SU-DHL-6 (cell line): ENCODE results near the gene GGPS1.
"Not testable (repeated sequence)": the region's sequence is repeated elsewhere in the genome, so short reads cannot be mapped to it uniquely, and the experiment has no call there.

Experiments used
- H2AFZ ChIP-seq: fragments of 200-600 bp; sonication (generic); 2 replicates; pipeline ENCODE4 v1.6.1; 2014; ENCODE audit warnings: low read depth, mild to moderate bottlenecking, moderate library complexity, mixed read lengths, antibody characterized with exemption, low read length; ENCODE audit not compliant: severe bottlenecking
- H3F3A ChIP-seq: fragments of 200-600 bp; shearing (Covaris generic); 2 replicates; pipeline ENCODE4 v1.6.0; 2016; ENCODE audit warnings: antibody characterized with exemption, mild to moderate bottlenecking; ENCODE audit not compliant: insufficient read depth
- H3K27ac ChIP-seq: fragments of 200-600 bp; sonication (generic); 2 replicates; pipeline ENCODE4 v1.5.1; 2016; ENCODE audit warnings: low read depth, mild to moderate bottlenecking, low read length, moderate library complexity, mixed read lengths
- H3K27me3 ChIP-seq: fragments of 200-600 bp; sonication (generic), shearing (Covaris generic); 2 replicates; pipeline ENCODE4 v1.6.0; 2014; ENCODE audit warnings: mild to moderate bottlenecking, low read length
- H3K36me3 ChIP-seq: fragments of 200-600 bp; sonication (generic); 2 replicates; pipeline ENCODE4 v1.6.1; 2014; ENCODE audit warnings: mild to moderate bottlenecking, low read length, mixed read lengths
- H3K4me2 ChIP-seq: fragments of 300-600, 200-600 bp; shearing (Covaris generic), sonication (generic); 2 replicates; pipeline ENCODE4 v1.6.0; 2014; ENCODE audit warnings: low read length, low read depth, mild to moderate bottlenecking; ENCODE audit not compliant: poor library complexity, severe bottlenecking
- H3K4me3 ChIP-seq: fragments of 200-600 bp; sonication (generic); 2 replicates; pipeline ENCODE4 v1.5.1; 2014; ENCODE audit warnings: antibody characterized with exemption, low read length, mild to moderate bottlenecking, mixed read lengths; ENCODE audit not compliant: insufficient read depth, poor library complexity, severe bottlenecking
- H3K79me2 ChIP-seq: fragments of 200-600 bp; sonication (generic); 2 replicates; pipeline ENCODE4 v1.6.1; 2014; ENCODE audit warnings: mild to moderate bottlenecking, low read length, moderate library complexity; ENCODE audit not compliant: insufficient read depth
- H3K9ac ChIP-seq: fragments of 200-600 bp; sonication (generic); 2 replicates; pipeline ENCODE4 v1.7.0; 2014; ENCODE audit warnings: mild to moderate bottlenecking, low read length
- H3K9me2 ChIP-seq: fragments of 200-600 bp; sonication (generic); replicated peaks from 2 replicates; pipeline ENCODE4 v1.6.1; 2014; ENCODE audit warnings: low read length; ENCODE audit not compliant: insufficient read depth
- H3K9me3 ChIP-seq: fragments of 200-600 bp; sonication (generic); 2 replicates; pipeline ENCODE4 v1.6.1; 2014; ENCODE audit warnings: low read length, mixed read lengths; ENCODE audit not compliant: insufficient read depth
- H4K20me1 ChIP-seq: fragments of 200-600 bp; sonication (generic); 2 replicates; pipeline ENCODE4 v1.6.1; 2014; ENCODE audit warnings: low read depth, mild to moderate bottlenecking, antibody characterized with exemption, low read length, moderate library complexity, mixed read lengths
- EZH2phosphoT487 ChIP-seq: fragments of 200-600 bp; sonication (generic), shearing (Covaris generic); conservative IDR thresholded peaks from 2 replicates; pipeline ENCODE4 v1.6.1; 2018; ENCODE audit warnings: mild to moderate bottlenecking, antibody characterized with exemption, low read length, moderate library complexity, mixed read lengths
- TF ChIP-seq, protein P1 (sequence below): fragments of 200-600 bp; sonication (generic); IDR thresholded peaks from one replicate; pipeline ENCODE4 v1.5.1; 2017; ENCODE audit warnings: antibody characterized with exemption, mild to moderate bottlenecking, low read length, moderate library complexity; ENCODE audit not compliant: insufficient read depth, poor library complexity, severe bottlenecking

Gene GGPS1

DNA sequence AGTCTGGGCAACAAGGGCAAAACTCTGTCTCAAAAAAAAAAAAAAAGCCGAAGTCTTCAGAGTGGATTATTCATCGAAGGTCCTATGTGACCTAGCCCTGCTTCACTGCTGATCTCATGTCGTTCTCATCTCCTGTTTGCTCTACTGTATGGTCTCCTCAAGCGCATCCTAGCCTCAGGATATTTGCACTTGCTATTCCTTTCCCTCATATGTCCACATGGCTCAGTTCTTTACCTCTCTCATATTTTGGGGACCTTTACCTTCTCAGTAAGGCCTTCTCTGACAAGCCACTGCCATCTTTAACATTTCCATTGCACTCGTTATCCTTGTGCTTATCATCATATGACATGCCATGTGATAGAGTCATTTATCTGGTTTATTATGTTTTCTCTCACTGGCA is 41.4 kb downstream of the GGPS1 start:
- H3K4me3 ChIP-seq = no peak overlapping the region
- H3K79me2 ChIP-seq = peaks cover 34% of the 10 kb centered on the region
- no peak overlapping the region for H3K4me2 ChIP-seq
- H3K36me3 ChIP-seq = no peaks in the 10 kb centered on the region
- no peaks in the 10 kb centered on the region for H3K27me3 ChIP-seq
- H3K9ac ChIP-seq = no peak overlapping the region
- no peaks in the 10 kb centered on the region for H3K9me3 ChIP-seq
- H2AFZ ChIP-seq = no peak overlapping the region
- no peaks in the 10 kb centered on the region for H3K9me2 ChIP-seq
- H3F3A ChIP-seq = no peaks in the 10 kb centered on the region
- no peaks in the 10 kb centered on the region for H4K20me1 ChIP-seq
- H3K27ac ChIP-seq = no peak overlapping the region
- TF ChIP-seq, protein P1, sequence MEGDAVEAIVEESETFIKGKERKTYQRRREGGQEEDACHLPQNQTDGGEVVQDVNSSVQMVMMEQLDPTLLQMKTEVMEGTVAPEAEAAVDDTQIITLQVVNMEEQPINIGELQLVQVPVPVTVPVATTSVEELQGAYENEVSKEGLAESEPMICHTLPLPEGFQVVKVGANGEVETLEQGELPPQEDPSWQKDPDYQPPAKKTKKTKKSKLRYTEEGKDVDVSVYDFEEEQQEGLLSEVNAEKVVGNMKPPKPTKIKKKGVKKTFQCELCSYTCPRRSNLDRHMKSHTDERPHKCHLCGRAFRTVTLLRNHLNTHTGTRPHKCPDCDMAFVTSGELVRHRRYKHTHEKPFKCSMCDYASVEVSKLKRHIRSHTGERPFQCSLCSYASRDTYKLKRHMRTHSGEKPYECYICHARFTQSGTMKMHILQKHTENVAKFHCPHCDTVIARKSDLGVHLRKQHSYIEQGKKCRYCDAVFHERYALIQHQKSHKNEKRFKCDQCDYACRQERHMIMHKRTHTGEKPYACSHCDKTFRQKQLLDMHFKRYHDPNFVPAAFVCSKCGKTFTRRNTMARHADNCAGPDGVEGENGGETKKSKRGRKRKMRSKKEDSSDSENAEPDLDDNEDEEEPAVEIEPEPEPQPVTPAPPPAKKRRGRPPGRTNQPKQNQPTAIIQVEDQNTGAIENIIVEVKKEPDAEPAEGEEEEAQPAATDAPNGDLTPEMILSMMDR = no peak
- TF ChIP-seq EZH2phosphoT487 = no peak

DNA sequence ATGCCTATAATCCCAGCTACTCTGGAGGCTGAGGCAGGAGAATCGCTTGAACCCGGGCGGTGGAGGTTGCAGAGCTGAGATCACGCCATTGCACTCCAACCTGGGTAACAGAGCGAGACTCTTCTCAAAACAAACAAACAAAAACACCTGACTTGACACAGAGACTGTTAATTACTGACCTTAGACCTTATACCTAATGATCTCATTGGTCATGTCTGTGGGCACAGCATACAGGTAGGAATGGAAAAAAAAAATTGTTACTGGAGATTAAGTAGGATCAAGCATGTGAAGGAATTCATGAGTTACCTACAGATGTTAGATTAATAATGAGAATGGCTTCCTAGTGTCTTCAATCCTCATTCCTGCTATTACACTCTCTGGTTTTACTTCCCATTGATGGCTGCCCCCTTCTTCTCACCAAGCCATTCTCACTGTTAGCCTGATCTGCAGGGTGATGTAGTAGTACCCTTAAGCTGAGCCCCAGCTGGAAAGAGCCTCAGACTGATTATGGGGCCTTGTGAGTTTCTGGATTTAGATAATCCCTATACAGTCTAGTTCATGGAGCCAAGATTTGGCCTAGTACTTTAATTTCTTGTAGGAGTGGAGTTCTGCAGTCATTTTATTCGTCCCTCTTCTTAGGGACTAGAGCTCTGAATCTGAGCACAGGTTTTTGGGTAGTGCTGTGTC is 47.7 kb downstream of the GGPS1 start:
- no peaks in the 10 kb centered on the region for H4K20me1 ChIP-seq
- H3K36me3 ChIP-seq = peaks cover 4% of the 10 kb centered on the region; the same call in 1 of the 2 replicates
- H3K79me2 ChIP-seq = peaks cover 16% of the 10 kb centered on the region
- H3K9me3 ChIP-seq = no peaks in the 10 kb centered on the region
- no peaks in the 10 kb centered on the region for H3K9me2 ChIP-seq
- no peaks in the 10 kb centered on the region; the same call in 1 of the 2 replicates for H3F3A ChIP-seq
- no peak for TF ChIP-seq EZH2phosphoT487
- TF ChIP-seq, protein P1 = no peak
- H3K4me3 ChIP-seq = no peak overlapping the region
- no peak overlapping the region for H2AFZ ChIP-seq
- no peak overlapping the region for H3K9ac ChIP-seq
- H3K27me3 ChIP-seq = no peaks in the 10 kb centered on the region
- H3K4me2 ChIP-seq = no peak overlapping the region
- no peak overlapping the region for H3K27ac ChIP-seq

DNA sequence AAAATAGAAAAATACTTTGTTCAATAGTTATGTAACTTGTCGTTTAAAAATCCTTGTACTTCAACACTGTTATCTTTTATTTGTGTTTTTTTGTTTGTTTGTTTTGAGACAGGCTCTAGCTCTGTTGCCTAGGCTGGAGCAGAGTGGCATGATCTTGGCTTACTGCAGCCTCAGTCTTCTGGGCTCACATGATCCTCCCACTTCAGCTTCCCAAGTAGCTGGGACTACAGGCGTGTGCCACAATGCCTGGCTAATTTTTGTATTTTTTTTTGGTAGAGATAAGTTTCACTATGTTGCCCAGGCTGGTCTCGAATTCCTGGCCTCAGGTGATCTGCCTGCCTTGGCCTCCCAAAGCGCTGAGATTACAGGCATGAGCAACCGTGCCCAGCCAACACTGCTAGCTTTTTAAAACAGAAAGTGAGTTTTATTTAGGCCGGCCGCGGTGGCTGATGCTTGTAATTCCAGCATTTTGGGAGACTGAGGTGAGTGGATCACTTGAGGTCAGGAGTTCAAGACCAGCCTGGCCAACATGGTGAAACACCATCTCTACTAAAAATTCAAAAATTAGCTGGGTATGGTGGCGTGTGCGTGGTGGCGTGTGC is 49.9 kb downstream of the GGPS1 start:
- H3K9me3 ChIP-seq, H3F3A ChIP-seq, H3K27me3 ChIP-seq, H3K27ac ChIP-seq, H4K20me1 ChIP-seq, H3K9me2 ChIP-seq, H3K9ac ChIP-seq, H3K36me3 ChIP-seq, H3K4me2 ChIP-seq, H2AFZ ChIP-seq, H3K4me3 ChIP-seq: not testable (repeated sequence)
- peaks cover 12% of the 10 kb centered on the region for H3K79me2 ChIP-seq

DNA sequence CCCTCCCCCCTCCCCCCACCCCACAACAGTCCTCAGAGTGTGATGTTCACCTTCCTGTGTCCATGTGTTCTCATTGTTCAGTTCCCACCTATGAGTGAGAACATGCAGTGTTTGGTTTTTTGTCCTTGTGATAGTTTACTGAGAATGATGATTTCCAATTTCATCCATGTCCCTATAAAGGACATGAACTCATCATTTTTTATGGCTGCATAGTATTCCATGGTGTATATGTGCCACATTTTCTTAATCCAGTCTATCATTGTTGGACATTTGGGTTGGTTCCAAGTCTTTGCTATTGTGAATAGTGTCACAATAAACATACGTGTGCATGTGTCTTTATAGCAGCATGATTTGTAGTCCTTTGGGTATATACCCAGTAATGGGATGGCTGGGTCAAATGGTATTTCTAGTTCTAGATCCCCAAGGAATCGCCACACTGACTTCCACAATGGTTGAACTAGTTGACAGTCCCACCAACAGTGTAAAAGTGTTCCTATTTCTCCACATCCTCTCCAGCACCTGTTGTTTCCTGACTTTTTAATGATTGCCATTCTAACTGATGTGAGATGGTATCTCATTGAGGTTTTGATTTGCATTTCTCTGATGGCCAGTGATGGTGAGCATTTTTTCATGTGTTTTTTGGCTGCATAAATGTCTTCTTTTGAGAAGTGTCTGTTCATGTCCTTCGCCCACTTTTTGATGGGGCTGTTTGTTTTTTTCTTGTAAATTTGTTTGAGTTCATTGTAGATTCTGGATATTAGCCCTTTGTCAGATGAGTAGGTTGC is 53.8 kb downstream of the GGPS1 start:
- not testable (repeated sequence) for H3K27me3 ChIP-seq, H2AFZ ChIP-seq, H3K4me2 ChIP-seq, H3F3A ChIP-seq, H3K9me3 ChIP-seq, H3K36me3 ChIP-seq, H3K79me2 ChIP-seq, H3K4me3 ChIP-seq, H4K20me1 ChIP-seq, H3K27ac ChIP-seq, H3K9me2 ChIP-seq, H3K9ac ChIP-seq

DNA sequence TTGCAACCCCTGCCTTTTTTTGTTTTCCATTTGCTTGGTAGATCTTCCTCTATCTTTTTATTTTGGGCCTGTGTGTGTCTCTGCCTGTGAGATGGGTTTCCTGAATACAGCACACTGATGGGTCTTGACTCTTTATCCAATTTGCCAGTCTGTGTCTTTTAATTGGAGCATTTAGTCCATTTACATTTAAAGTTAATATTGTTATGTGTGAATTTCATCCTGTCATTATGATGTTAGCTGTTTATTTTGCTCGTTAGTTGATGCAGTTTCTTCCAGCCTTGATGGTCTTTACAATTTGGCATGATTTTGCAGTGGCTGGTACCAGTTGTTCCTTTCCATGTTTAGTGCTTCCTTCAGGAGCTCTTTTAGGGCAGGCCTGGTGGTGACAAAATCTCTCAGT is 57.3 kb downstream of the GGPS1 start:
- not testable (repeated sequence) for H2AFZ ChIP-seq, H3K4me2 ChIP-seq, H3K9ac ChIP-seq, H3K4me3 ChIP-seq, H3K36me3 ChIP-seq, H3K27me3 ChIP-seq, H4K20me1 ChIP-seq, H3K27ac ChIP-seq, H3K9me2 ChIP-seq, H3K79me2 ChIP-seq, H3K9me3 ChIP-seq, H3F3A ChIP-seq
